GM19351 (cell line): ENCODE measurements around the gene TRERF1.

Source experiments
- ATAC-seq: cut with Tn5 transposase; IDR thresholded peaks from one replicate; pipeline ENCODE4 v1.9.1; 2021; ENCODE audit warnings: mild to moderate bottlenecking, moderate library complexity; ENCODE audit not compliant: unreplicated experiment

The TRERF1 gene

GRCh38 chr6:42263165-42263728, 188.5 kb downstream of the TRERF1 start:
- no peak for ATAC-seq

GRCh38 chr6:42260972-42261371, 190.8 kb downstream of the TRERF1 start:
- no peak for ATAC-seq

GRCh38 chr6:42260396-42260888, 191.3 kb downstream of the TRERF1 start:
- ATAC-seq, result no peak

- ATAC-seq, result no peak
These were observed 191.8 kb downstream of the TRERF1 start for GRCh38 chr6:42259841-42260395.

GRCh38 chr6:42259286-42259685, 192.4 kb downstream of the TRERF1 start:
- no peak for ATAC-seq

- no peak for ATAC-seq
These were observed 194.1 kb downstream of the TRERF1 start for GRCh38 chr6:42257614-42258013.

GRCh38 chr6:42257063-42257462, 194.7 kb downstream of the TRERF1 start:
- ATAC-seq, result no peak

GRCh38 chr6:42255050-42255449, 196.7 kb downstream of the TRERF1 start:
- ATAC-seq, result no peak

- ATAC-seq, result no peak
These were observed 197.2 kb downstream of the TRERF1 start for GRCh38 chr6:42254505-42254904.

- ATAC-seq, result no peak
These were observed 199.7 kb downstream of the TRERF1 start for GRCh38 chr6:42251911-42252637.

- ATAC-seq, result no peak
These were observed 200.2 kb downstream of the TRERF1 start for GRCh38 chr6:42251500-42251899.

- ATAC-seq, result no peak
These were observed 201.3 kb downstream of the TRERF1 start for GRCh38 chr6:42250274-42250931.

- no peak for ATAC-seq
These were observed 202.4 kb downstream of the TRERF1 start for GRCh38 chr6:42249279-42249678.

- ATAC-seq, result no peak
These were observed 208.7 kb downstream of the TRERF1 start for GRCh38 chr6:42243046-42243445.

GRCh38 chr6:42241915-42242314, 209.8 kb downstream of the TRERF1 start:
- ATAC-seq, result no peak

GRCh38 chr6:42239736-42240375, 211.9 kb downstream of the TRERF1 start:
- ATAC-seq, result no peak

- no peak for ATAC-seq
These were observed 212.4 kb downstream of the TRERF1 start for GRCh38 chr6:42239333-42239732.

GRCh38 chr6:42237857-42238256, 213.9 kb downstream of the TRERF1 start:
- no peak for ATAC-seq

- no peak for ATAC-seq
These were observed 214.8 kb downstream of the TRERF1 start for GRCh38 chr6:42236682-42237473.

GRCh38 chr6:42236030-42236429, 215.7 kb downstream of the TRERF1 start:
- ATAC-seq, result no peak
